Measurements from ENCODE around the gene SCN2A. TPM values are rescaled to one million over a fixed set of nuclear protein-coding genes. Genes with fewer than 3 reads are reported as not detected.

SCN2A gene
- polyA plus RNA-seq, 1 donor (not counting 4 experiments of a cell fraction or from before 2014, with no cell fraction given), result 1.0 TPM

DNA sequence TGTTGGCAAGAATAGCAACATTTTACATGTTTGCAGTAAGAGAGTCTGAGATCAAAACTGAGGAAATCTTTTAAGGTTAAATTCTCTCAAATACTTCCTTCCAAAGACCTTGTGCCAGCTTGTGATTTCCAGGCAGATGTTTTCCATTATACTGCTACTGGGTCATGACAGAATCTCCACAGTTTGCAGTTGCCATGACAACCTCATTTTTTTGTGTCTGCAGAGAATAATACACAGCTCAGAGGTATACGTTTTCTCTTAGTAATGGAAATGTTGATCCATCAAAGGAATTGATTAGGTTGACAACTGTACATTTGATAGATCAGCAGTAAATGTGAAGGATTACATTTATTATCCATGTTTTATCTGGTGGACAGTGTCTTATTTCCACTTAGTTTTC lies 201.2 kb downstream of the SCN2A start:
- FAIRE-seq (no peak), DNase-seq (ENCODE audit: low read depth, low spot score) (no peak)
- no peaks in the 10 kb centered on the region for H3K4me1 ChIP-seq (ENCODE audit: control insufficient read depth, extremely low read depth, insufficient read depth, low read length)
- no peak overlapping the region for H3K4me2 ChIP-seq (ENCODE audit: control insufficient read depth, extremely low read depth, insufficient read depth, low read depth, low read length)
- no peak overlapping the region for H3K27ac ChIP-seq (ENCODE audit: control insufficient read depth, insufficient read depth, low read length)
- no peak for TF ChIP-seq EZH2 (IDR thresholded peaks at IDR 0.05; ENCODE audit: low read length)
- TF ChIP-seq CTCF (optimal IDR thresholded peaks at IDR 0.05 in 1 of 3, IDR thresholded peaks at IDR 0.05 in 1 of 3, conservative IDR thresholded peaks at IDR 0.05 in 1 of 3; ENCODE audit: extremely low read depth in 1 of 3, insufficient read depth in 2 of 3, low read length in 3 of 3), result no peak
- no peaks in the 10 kb centered on the region for H4K20me1 ChIP-seq (ENCODE audit: control insufficient read depth, extremely low read depth, insufficient read depth, low read length)
- H3K4me3 ChIP-seq (ENCODE audit: control insufficient read depth in 2 of 3, extremely low read depth in 1 of 3, insufficient read depth in 2 of 3, low read depth in 1 of 3, low read length in 3 of 3), result no peak overlapping the region
- H3K36me3 ChIP-seq (ENCODE audit: control insufficient read depth in 2 of 2, extremely low read depth in 1 of 2, insufficient read depth in 2 of 2, low read length in 2 of 2), result no peaks in the 10 kb centered on the region
- no peaks in the 10 kb centered on the region for H3K79me2 ChIP-seq (ENCODE audit: control insufficient read depth, insufficient read depth, low read length)
- no peak overlapping the region for H2AFZ ChIP-seq (ENCODE audit: control insufficient read depth, low read length)
- dilution Hi-C loops (cut with MboI; ENCODE audit: extremely low pct_ligation_motif_present, low sequenced_read_pairs), result no loop called here
- no peaks in the 10 kb centered on the region for H3K27me3 ChIP-seq (ENCODE audit: control insufficient read depth, extremely low read depth, insufficient read depth, low read length)
- no peaks in the 10 kb centered on the region for H3K9me3 ChIP-seq (ENCODE audit: control insufficient read depth, low read depth, low read length)
- no peaks in the 10 kb centered on the region for H3K9me1 ChIP-seq (ENCODE audit: control insufficient read depth, extremely low read depth, insufficient read depth, low read length)
- H3K9ac ChIP-seq (ENCODE audit: control insufficient read depth, extremely low read depth, insufficient read depth, low read length), result no peak overlapping the region

Other genes with a start within 250 kb of the SCN2A start
- gene SCN3A, start 35.4 kb upstream of the SCN2A start, polyA plus RNA-seq, result 0.01 TPM in 1 of 3 replicates, not detected in the others
- gene CSRNP3, start 230.3 kb downstream of the SCN2A start, polyA plus RNA-seq, result 0.61 to 0.88 TPM (median 0.87 TPM) in 3 replicates

All from keratinocyte (primary cell).